Astrocyte (in vitro differentiated cells and primary cell): ENCODE data around the gene OR2A14. TPM values are rescaled to one million over a fixed set of nuclear protein-coding genes. Genes with fewer than 3 reads are reported as not detected.

Experiments
- DNase-seq: peaks from one replicate; pipeline ENCODE4 v3.0.0-alpha.2; 2010; ENCODE audit warnings: low read depth
- FAIRE-seq: peaks from 2 replicates; lab custom pipeline; 2011; peaks lifted over from hg19 to GRCh38; lab: Jason Lieb, UNC
- H2AFZ ChIP-seq: 2 replicates; pipeline ENCODE4 v1.6.0; 2012; ENCODE audit warnings: low read depth, low read length, inconsistent platforms
- H3K27ac ChIP-seq: 2 replicates; pipeline ENCODE4 v1.5.1; 2011; ENCODE audit warnings: low read depth, low read length, inconsistent platforms
- H3K27me3 ChIP-seq: 2 replicates; pipeline ENCODE4 v1.6.0; 2011; ENCODE audit warnings: low read length, inconsistent platforms; ENCODE audit not compliant: insufficient read depth
- H3K36me3 ChIP-seq: 2 replicates; pipeline ENCODE4 v1.5.1; 2011; ENCODE audit warnings: low read length, inconsistent platforms; ENCODE audit not compliant: insufficient read depth
- H3K4me1 ChIP-seq: 2 replicates; pipeline ENCODE4 v1.5.1; 2011; ENCODE audit warnings: low read length, inconsistent platforms; ENCODE audit not compliant: insufficient read depth
- H3K4me2 ChIP-seq: 2 replicates; pipeline ENCODE4 v1.6.0; 2012; ENCODE audit warnings: low read length, inconsistent platforms
- H3K4me3 ChIP-seq: 2 replicates; pipeline ENCODE4 v1.5.1; 2011; ENCODE audit warnings: low read depth, mild to moderate bottlenecking, low read length, inconsistent platforms; ENCODE audit not compliant: insufficient read depth
- H3K79me2 ChIP-seq: 2 replicates; pipeline ENCODE4 v1.6.0; 2012; ENCODE audit warnings: mild to moderate bottlenecking, low read length, inconsistent platforms; ENCODE audit not compliant: insufficient read depth
- H3K9ac ChIP-seq: 2 replicates; pipeline ENCODE4 v1.6.0; 2012; ENCODE audit warnings: mild to moderate bottlenecking, low read length, inconsistent platforms
- H3K9me3 ChIP-seq: 2 replicates; pipeline ENCODE4 v1.5.1; 2012; ENCODE audit warnings: low read depth, mild to moderate bottlenecking, low read length, inconsistent platforms; ENCODE audit not compliant: insufficient read depth
- H4K20me1 ChIP-seq: 2 replicates; pipeline ENCODE4 v1.6.0; 2012; ENCODE audit warnings: low read length, inconsistent platforms; ENCODE audit not compliant: insufficient read depth
- H3K27ac Mint-ChIP-seq: one replicate; pipeline ENCODE4 v1.8.0; 2021; ENCODE audit warnings: mild to moderate bottlenecking, mixed read lengths; ENCODE audit not compliant: unreplicated experiment
- H3K27me3 Mint-ChIP-seq: one replicate; pipeline ENCODE4 v1.8.0; 2021; ENCODE audit warnings: low read depth, mixed read lengths; ENCODE audit not compliant: unreplicated experiment
- H3K36me3 Mint-ChIP-seq: one replicate; pipeline ENCODE4 v1.8.0; 2021; ENCODE audit warnings: low read depth, mixed read lengths; ENCODE audit not compliant: unreplicated experiment
- H3K4me1 Mint-ChIP-seq: one replicate; pipeline ENCODE4 v1.8.0; 2021; ENCODE audit warnings: low read depth, mixed read lengths; ENCODE audit not compliant: unreplicated experiment
- H3K4me3 Mint-ChIP-seq: one replicate; pipeline ENCODE4 v1.8.0; 2021; ENCODE audit warnings: mild to moderate bottlenecking, moderate library complexity, mixed read lengths; ENCODE audit not compliant: unreplicated experiment
- H3K9me3 Mint-ChIP-seq: one replicate; pipeline ENCODE4 v1.8.0; 2021; ENCODE audit warnings: mild to moderate bottlenecking, mixed read lengths; ENCODE audit not compliant: unreplicated experiment
- CTCF ChIP-seq: IDR thresholded peaks from 2 replicates; pipeline ENCODE4 v1.5.1; 2011; ENCODE audit warnings: low read depth, mild to moderate bottlenecking, inconsistent platforms, low read length, moderate library complexity; ENCODE audit not compliant: insufficient read depth
- EZH2 ChIP-seq: IDR thresholded peaks from 2 replicates; pipeline ENCODE4 v1.6.1; 2012; ENCODE audit warnings: mild to moderate bottlenecking, low read length, inconsistent platforms; ENCODE audit not compliant: insufficient read depth
- total RNA-seq: library from RNA; stranded (reverse); gene quantifications from 2 replicates; pipeline ENCODE4 v1.2.1, GENCODE V29; 2021

OR2A14 gene
- total RNA-seq, 1 donor from 2014 or later, result not detected

DNA sequence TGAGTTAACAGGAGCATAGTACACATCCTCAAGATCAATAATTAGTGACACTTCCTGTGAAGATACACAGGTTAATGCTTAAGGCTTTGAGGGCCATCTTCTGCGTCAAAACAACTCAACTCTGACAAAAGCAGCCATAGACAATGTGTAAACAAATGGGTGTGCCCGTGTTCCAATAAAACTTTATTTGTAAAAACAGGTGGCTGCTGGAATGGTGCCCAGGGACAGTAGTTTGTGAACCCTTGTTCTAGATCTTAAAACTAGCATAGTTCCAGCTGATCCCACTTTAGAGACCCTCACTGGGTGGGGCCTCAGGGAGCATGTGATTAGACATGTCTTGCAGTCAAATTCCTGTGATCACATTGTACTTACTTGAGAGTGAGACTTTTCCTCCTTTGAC lies 7.8 kb downstream of the OR2A14 start:
- H3K9me3 ChIP-seq, result no peaks in the 10 kb centered on the region
- H3K9ac ChIP-seq, result no peak overlapping the region
- no peak overlapping the region for H3K27ac ChIP-seq
- no peak for TF ChIP-seq CTCF
- no peak for TF ChIP-seq EZH2
- H3K27me3 ChIP-seq, result no peaks in the 10 kb centered on the region
- H3K4me1 ChIP-seq, result no peaks in the 10 kb centered on the region
- Mint-ChIP-seq H3K27ac (no peak overlapping the region), H3K4me3 (no peak overlapping the region), H3K9me3 (no peaks in the 10 kb centered on the region), H3K36me3 (no peaks in the 10 kb centered on the region), H3K4me1 (no peaks in the 10 kb centered on the region), H3K27me3 (peaks cover 3% of the 10 kb centered on the region)
- no peaks in the 10 kb centered on the region for H3K79me2 ChIP-seq
- H2AFZ ChIP-seq, result no peak overlapping the region
- H3K4me2 ChIP-seq, result no peak overlapping the region
- no peaks in the 10 kb centered on the region for H4K20me1 ChIP-seq
- H3K4me3 ChIP-seq, result no peak overlapping the region
- no peak for DNase-seq
- no peak for FAIRE-seq
- no peaks in the 10 kb centered on the region for H3K36me3 ChIP-seq

DNA sequence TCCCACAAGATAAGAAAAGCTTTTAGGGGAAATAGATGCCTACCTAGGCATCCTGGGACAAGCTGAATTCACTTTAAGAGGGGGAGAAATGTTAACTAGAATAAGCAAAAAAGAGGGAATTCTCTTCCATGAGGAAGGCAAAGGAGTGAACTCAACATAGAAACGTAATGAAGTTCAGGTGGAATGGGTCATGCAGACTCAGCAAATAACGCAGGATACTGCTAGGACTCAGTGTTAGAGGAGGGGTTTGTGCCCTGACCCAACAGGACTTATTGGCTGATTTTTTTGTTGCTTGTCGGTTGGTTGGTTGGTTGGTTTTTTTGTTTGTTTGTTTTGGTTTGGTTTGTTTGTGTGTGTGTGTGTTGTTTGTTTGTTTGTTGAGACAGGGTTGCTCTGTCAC lies 9.3 kb downstream of the OR2A14 start:
- Mint-ChIP-seq H3K27me3 (peaks cover 3% of the 10 kb centered on the region), H3K4me3 (no peak overlapping the region), H3K9me3 (no peaks in the 10 kb centered on the region), H3K4me1 (no peaks in the 10 kb centered on the region), H3K36me3 (no peaks in the 10 kb centered on the region), H3K27ac (no peak overlapping the region)
- Histone ChIP-seq H3K9me3 (no peaks in the 10 kb centered on the region), H3K4me3 (no peak overlapping the region), H2AFZ (no peak overlapping the region), H3K27ac (no peak overlapping the region), H4K20me1 (no peaks in the 10 kb centered on the region), H3K36me3 (no peaks in the 10 kb centered on the region), H3K27me3 (no peaks in the 10 kb centered on the region), H3K4me1 (no peaks in the 10 kb centered on the region), H3K79me2 (no peaks in the 10 kb centered on the region), H3K9ac (no peak overlapping the region), H3K4me2 (no peak overlapping the region)
- DNase-seq (no peak), FAIRE-seq (no peak)
- TF ChIP-seq CTCF, result no peak
- TF ChIP-seq EZH2, result no peak

- no peaks in the 10 kb centered on the region for H4K20me1 ChIP-seq
- no peaks in the 10 kb centered on the region for H3K36me3 ChIP-seq
- H3K27ac Mint-ChIP-seq, result no peak overlapping the region
- peaks cover 3% of the 10 kb centered on the region for H3K27me3 Mint-ChIP-seq
- no peak overlapping the region for H3K27ac ChIP-seq
- no peaks in the 10 kb centered on the region for H3K9me3 Mint-ChIP-seq
- no peak for FAIRE-seq
- no peaks in the 10 kb centered on the region for H3K27me3 ChIP-seq
- no peaks in the 10 kb centered on the region for H3K4me1 Mint-ChIP-seq
- no peak for DNase-seq
- H2AFZ ChIP-seq, result no peak overlapping the region
- no peak overlapping the region for H3K4me2 ChIP-seq
- no peaks in the 10 kb centered on the region for H3K36me3 Mint-ChIP-seq
- H3K4me3 ChIP-seq, result no peak overlapping the region
- no peaks in the 10 kb centered on the region for H3K4me1 ChIP-seq
- H3K9ac ChIP-seq, result no peak overlapping the region
- no peak overlapping the region for H3K4me3 Mint-ChIP-seq
- TF ChIP-seq CTCF, result no peak
- TF ChIP-seq EZH2, result no peak
- H3K79me2 ChIP-seq, result no peaks in the 10 kb centered on the region
- no peaks in the 10 kb centered on the region for H3K9me3 ChIP-seq
Observed at GRCh38 chr7:144133307-144133706, 10.3 kb downstream of the OR2A14 start.
